ENCODE data around the gene CCR9.

CCR9 gene

GRCh38 chr3:45938864-45939263 is 52.5 kb downstream of the CCR9 start:
- peak; percentile 83 for DNase-seq

- no peak for DNase-seq
Observed at GRCh38 chr3:45939341-45939771, 53.0 kb downstream of the CCR9 start.

GRCh38 chr3:45940004-45940780 is 53.8 kb downstream of the CCR9 start:
- DNase-seq = no peak

GRCh38 chr3:45940781-45941365 is 54.5 kb downstream of the CCR9 start:
- no peak for DNase-seq

GRCh38 chr3:45942051-45942825 is 55.9 kb downstream of the CCR9 start:
- DNase-seq = no peak

GRCh38 chr3:45943207-45943846 is 57.0 kb downstream of the CCR9 start, which contains the start of gene CXCR6:
Gene CXCR6 (plus strand): TSS chr3:45943464. CDS start chr3:45946482, 3,018 bp downstream.
- peak; percentile 63 for DNase-seq

GRCh38 chr3:45944830-45945620 is 58.7 kb downstream of the CCR9 start:
- no peak for DNase-seq

- no peak for DNase-seq
Observed at GRCh38 chr3:45946307-45946706, 60.0 kb downstream of the CCR9 start.

- DNase-seq = no peak
Observed at GRCh38 chr3:45946875-45947274, 60.5 kb downstream of the CCR9 start.

GRCh38 chr3:45947361-45947760 is 61.0 kb downstream of the CCR9 start:
- DNase-seq = no peak

GRCh38 chr3:45948311-45948781 is 62.0 kb downstream of the CCR9 start:
- DNase-seq = no peak

GRCh38 chr3:45948881-45949280 is 62.5 kb downstream of the CCR9 start:
- DNase-seq = no peak

GRCh38 chr3:45949432-45949831 is 63.1 kb downstream of the CCR9 start:
- DNase-seq = no peak

GRCh38 chr3:45950131-45950530 is 63.8 kb downstream of the CCR9 start:
- DNase-seq = no peak

- DNase-seq = peak; percentile 69
Observed at GRCh38 chr3:45950686-45951600, 64.6 kb downstream of the CCR9 start.

- no peak for DNase-seq
Observed at GRCh38 chr3:45951946-45952345, 65.6 kb downstream of the CCR9 start.

GRCh38 chr3:45952456-45952855 is 66.1 kb downstream of the CCR9 start:
- DNase-seq = no peak
